A549 (cell line): ENCODE results near the gene NR3C1. TPM values are rescaled to one million over a fixed set of nuclear protein-coding genes. Genes with fewer than 3 reads are reported as not detected.
"Not testable (repeated sequence)": the region's sequence is repeated elsewhere in the genome, so short reads cannot be mapped to it uniquely, and the experiment has no call there.

ENCODE experiments used
- ATAC-seq, 2 experiments: fragments of 200-7000 bp in 1 of 2; fragments of >200 bp in 1 of 2; cut with Nextera tagmentation in 1 of 2; cut with Tn5 transposase in 1 of 2; 3 replicates each; pipeline versions ENCODE4 v1.8.0 to v1.9.1; 2018 to 2020; ENCODE audit warnings: mild to moderate bottlenecking in 1 of 2, moderate library complexity in 1 of 2
- CTCF ChIA-PET: fragments of 300-600 bp; sonication (Branson Sonifier 250); formaldehyde crosslinking; extraction: SDS; loops from one replicate; lab custom pipeline; 2021; ENCODE audit warnings: antibody characterized with exemption, inconsistent platforms; lab: Yijun Ruan, JAX
- POLR2A ChIA-PET: fragments of 350-600 bp; formaldehyde crosslinking; extraction: SDS; loops from one replicate; lab custom pipeline; 2021; ENCODE audit warnings: antibody characterized with exemption, inconsistent platforms; lab: Yijun Ruan, JAX
- DNase-seq, 2 experiments: peaks; one replicate each; pipeline versions ENCODE4 v3.0.0 to v3.0.0-alpha.2; 2011 to 2016; ENCODE audit warnings: low read depth in 1 of 2, low spot score in 1 of 2
- FAIRE-seq: peaks from 2 replicates; lab custom pipeline; 2011; peaks lifted over from hg19 to GRCh38; lab: Jason Lieb, UNC
- H3K27ac ChIP-seq, 2 experiments: fragments of >200 bp; sonication (Bioruptor Twin); formaldehyde crosslinking; 3 replicates each; pipeline ENCODE4 v1.5.1; 2016 to 2017
- H3K4me1 ChIP-seq: fragments of >200 bp; sonication (Bioruptor Twin); formaldehyde crosslinking; 3 replicates; pipeline ENCODE4 v1.6.1; 2016
- H3K4me2 ChIP-seq: fragments of >200 bp; sonication (Bioruptor Twin); formaldehyde crosslinking; 3 replicates; pipeline ENCODE4 v1.6.1; 2016
- H3K4me3 ChIP-seq: fragments of >200 bp; sonication (Bioruptor Twin); formaldehyde crosslinking; 3 replicates; pipeline ENCODE4 v1.5.1; 2016
- H3K9me3 ChIP-seq: fragments of >200 bp; sonication (Bioruptor Twin); formaldehyde crosslinking; 3 replicates; pipeline ENCODE4 v1.6.1; 2016
- BHLHE40 ChIP-seq: IDR thresholded peaks from 2 replicates; pipeline ENCODE4 v1.6.1; 2012; ENCODE audit warnings: low read depth, low read length, inconsistent platforms
- CHD4 ChIP-seq: fragments of 200-600 bp; sonication (generic); IDR thresholded peaks from 2 replicates; pipeline ENCODE4 v1.6.1; 2016; ENCODE audit warnings: antibody characterized with exemption, mild to moderate bottlenecking, borderline replicate concordance
- EHF ChIP-seq: fragments of 250-450 bp; sonication (Bioruptor Pico); IDR thresholded peaks from 2 replicates; pipeline ENCODE4 v1.5.0; 2020; ENCODE audit warnings: mild to moderate bottlenecking
- ELK1 ChIP-seq: fragments of 150-350 bp; IDR thresholded peaks from 2 replicates; pipeline ENCODE4 v1.6.1; 2014; ENCODE audit warnings: low read depth, mild to moderate bottlenecking, low read length
- ESRRA ChIP-seq: fragments of 150-350 bp; IDR thresholded peaks from 2 replicates; pipeline ENCODE4 v1.6.1; 2014; ENCODE audit warnings: mild to moderate bottlenecking, low read length, borderline replicate concordance
- FOSB ChIP-seq: fragments of 250-450 bp; sonication (Bioruptor Pico); IDR thresholded peaks from 2 replicates; pipeline ENCODE4 v1.5.0; 2020; ENCODE audit warnings: mild to moderate bottlenecking, moderate library complexity
- FOXS1 ChIP-seq: fragments of 250-450 bp; sonication (Bioruptor Pico); IDR thresholded peaks from 2 replicates; pipeline ENCODE4 v1.5.0; 2020; ENCODE audit warnings: mild to moderate bottlenecking, moderate library complexity
- GATA3 ChIP-seq: IDR thresholded peaks from 2 replicates; pipeline ENCODE4 v1.6.1; 2012; ENCODE audit warnings: borderline replicate concordance
- HES2 ChIP-seq: fragments of >200 bp; sonication (Bioruptor Twin); formaldehyde crosslinking; IDR thresholded peaks from 2 replicates; pipeline ENCODE4 v1.6.1; 2016
- HMGXB4 ChIP-seq: fragments of 250-450 bp; sonication (Bioruptor Pico); IDR thresholded peaks from 2 replicates; pipeline ENCODE4 v1.5.0; 2021; ENCODE audit warnings: mild to moderate bottlenecking, moderate library complexity, borderline replicate concordance
- HOXA7 ChIP-seq: fragments of 250-450 bp; sonication (Bioruptor Pico); IDR thresholded peaks from 2 replicates; pipeline ENCODE4 v1.5.0; 2020; ENCODE audit warnings: mild to moderate bottlenecking, moderate library complexity
- KDM1A ChIP-seq: fragments of 200-600 bp; sonication (generic); IDR thresholded peaks from 2 replicates; pipeline ENCODE4 v1.6.1; 2016; ENCODE audit warnings: low read depth, mild to moderate bottlenecking
- MAX ChIP-seq: IDR thresholded peaks from 2 replicates; pipeline ENCODE4 v1.6.1; 2012
- MYC ChIP-seq: IDR thresholded peaks from 2 replicates; pipeline ENCODE4 v1.6.1; 2012; ENCODE audit warnings: mild to moderate bottlenecking, inconsistent platforms, low read length, improper control_type of control experiment, borderline replicate concordance
- NR3C1 ChIP-seq: fragments of >200 bp; sonication (Bioruptor Twin); formaldehyde crosslinking; IDR thresholded peaks from 3 replicates; pipeline ENCODE4 v1.6.1; 2017
- PBX3 ChIP-seq: IDR thresholded peaks from 2 replicates; pipeline ENCODE4 v1.6.1; 2012
- PHF8 ChIP-seq: fragments of 200-600 bp; sonication (generic); IDR thresholded peaks from 2 replicates; pipeline ENCODE4 v1.6.1; 2016; ENCODE audit warnings: low read depth, mild to moderate bottlenecking, antibody characterized with exemption, moderate library complexity, borderline replicate concordance
- POLR2A ChIP-seq: IDR thresholded peaks from 2 replicates; pipeline ENCODE4 v1.6.1; 2012; ENCODE audit warnings: mild to moderate bottlenecking, low read length
- RCOR1 ChIP-seq: fragments of 150-350 bp; IDR thresholded peaks from 2 replicates; pipeline ENCODE4 v1.6.1; 2014; ENCODE audit warnings: antibody characterized with exemption, low read length, low read depth
- REST ChIP-seq: fragments of 200-600 bp; sonication (generic); IDR thresholded peaks from 2 replicates; pipeline ENCODE4 v1.6.1; 2016; ENCODE audit warnings: antibody characterized with exemption, mild to moderate bottlenecking, moderate library complexity
- SREBF2 ChIP-seq: fragments of 450-650 bp; IDR thresholded peaks from 2 replicates; pipeline ENCODE4 v1.6.1; 2014; ENCODE audit warnings: mild to moderate bottlenecking, moderate library complexity
- USF2 ChIP-seq: fragments of 450-650 bp; IDR thresholded peaks from 2 replicates; pipeline ENCODE4 v1.6.1; 2014; ENCODE audit warnings: antibody characterized with exemption
- ZFP36 ChIP-seq: fragments of 450-650 bp; IDR thresholded peaks from 2 replicates; pipeline ENCODE4 v1.6.1; 2014; ENCODE audit warnings: borderline replicate concordance; ENCODE audit not compliant: partially characterized antibody
- WGBS: methylation state at CpG from one replicate; pipeline ENCODE4 v1.1.6; 2017; ENCODE audit errors: missing lambda C conversion rate; 5-methylcytosine and 5-hydroxymethylcytosine counted together
- polyA plus RNA-seq, 4 experiments: library from polyadenylated mRNA; depleted of rRNA in 3 of 4; stranded (reverse); fragments of >200 nt; fragmentation: RNase III in 1 of 4; extraction: RNeasy Plus Mini Kit Qiagen cat#74134 plus additional on column Dnase treatment in 1 of 4; gene quantifications; 2 replicates in 3 of 4; 3 replicates in 1 of 4; pipeline ENCODE4 v1.2.3, GENCODE V29; 2011 to 2017

Gene NR3C1
- polyA plus RNA-seq, 2 of the 4 experiments (the other 2 are of a cell fraction) = 46.5 to 73.0 TPM

- Histone ChIP-seq H3K4me3 (no peak overlapping the region), H3K9me3 (0 out of 3 replicates have a peak, but pooled peaks cover 6% of the 10 kb centered on the region), H3K27ac (no peak overlapping the region), H3K4me1 (peaks cover 29% of the 10 kb centered on the region), H3K4me2 (peak overlapping the region; percentile 28; the same call in 2 of the 3 replicates)
- DNase-seq (no peak), FAIRE-seq (no peak), ATAC-seq (no peak)
- WGBS = 86% methylated on average over 2 of the region's 2 CpGs
- TF ChIP-seq HMGXB4 (CRISPR knock-in tag) (no peak), EHF (CRISPR knock-in tag) (no peak), GATA3 (no peak), BHLHE40 (no peak), ZFP36 (no peak), POLR2A (no peak), FOXS1 (no peak), KDM1A (no peak), RCOR1 (no peak), ELK1 (no peak), MAX (no peak), PBX3 (no peak), CHD4 (no peak)
- POLR2A ChIA-PET = interaction anchor here (1.0 kb wide), 1 partner anchor 31 kb away, joined by 3 read pairs; no protein-coding TSS in a partner anchor
- CTCF ChIA-PET = interaction anchor here (0.7 kb wide), 1 partner anchor 327 kb away, joined by 3 read pairs; no protein-coding TSS in a partner anchor
Observed at GRCh38 chr5:143329843-143330242, 73.6 kb downstream of the NR3C1 start.

GRCh38 chr5:143328589-143329220, 74.8 kb downstream of the NR3C1 start:
- DNase-seq (no peak), ATAC-seq (no peak), FAIRE-seq (no peak)
- ChIA-PET POLR2A (no interaction called here), CTCF (no interaction called here)
- Histone ChIP-seq H3K4me3 (no peak overlapping the region), H3K4me2 (no peak overlapping the region), H3K9me3 (0 out of 3 replicates have a peak, but pooled peaks cover 6% of the 10 kb centered on the region), H3K27ac (no peak overlapping the region), H3K4me1 (peaks cover 31% of the 10 kb centered on the region)
- 96% methylated on average over 5 of the region's 5 CpGs for WGBS
- TF ChIP-seq ESRRA (no peak), REST (no peak), PHF8 (no peak), NR3C1 (no peak), HOXA7 (CRISPR knock-in tag) (no peak), PBX3 (no peak), HES2 (no peak), FOXS1 (no peak), SREBF2 (no peak), USF2 (no peak), FOSB (CRISPR knock-in tag) (no peak), MYC (no peak)

GRCh38 chr5:143325086-143325485, 78.4 kb downstream of the NR3C1 start:
- H3K4me3 ChIP-seq, POLR2A ChIA-PET, H3K27ac ChIP-seq, H3K9me3 ChIP-seq, FAIRE-seq, H3K4me2 ChIP-seq, DNase-seq, ATAC-seq: not testable (repeated sequence)
- H3K4me1 ChIP-seq = peaks cover 49% of the 10 kb centered on the region
- CTCF ChIA-PET = interaction anchor here (0.6 kb wide), 1 partner anchor 603 kb away, joined by 3 read pairs; no protein-coding TSS in a partner anchor
- 89% methylated on average over 4 of the region's 4 CpGs for WGBS
